ENCODE data around the gene OTOR. TPM values are rescaled to one million over a fixed set of nuclear protein-coding genes. Genes with fewer than 3 reads are reported as not detected.

The OTOR gene
- total and polyA plus RNA-seq, 2 of the 13 experiments (the other 11 are each of a cell fraction or from before 2014, with no cell fraction given): not detected

DNA sequence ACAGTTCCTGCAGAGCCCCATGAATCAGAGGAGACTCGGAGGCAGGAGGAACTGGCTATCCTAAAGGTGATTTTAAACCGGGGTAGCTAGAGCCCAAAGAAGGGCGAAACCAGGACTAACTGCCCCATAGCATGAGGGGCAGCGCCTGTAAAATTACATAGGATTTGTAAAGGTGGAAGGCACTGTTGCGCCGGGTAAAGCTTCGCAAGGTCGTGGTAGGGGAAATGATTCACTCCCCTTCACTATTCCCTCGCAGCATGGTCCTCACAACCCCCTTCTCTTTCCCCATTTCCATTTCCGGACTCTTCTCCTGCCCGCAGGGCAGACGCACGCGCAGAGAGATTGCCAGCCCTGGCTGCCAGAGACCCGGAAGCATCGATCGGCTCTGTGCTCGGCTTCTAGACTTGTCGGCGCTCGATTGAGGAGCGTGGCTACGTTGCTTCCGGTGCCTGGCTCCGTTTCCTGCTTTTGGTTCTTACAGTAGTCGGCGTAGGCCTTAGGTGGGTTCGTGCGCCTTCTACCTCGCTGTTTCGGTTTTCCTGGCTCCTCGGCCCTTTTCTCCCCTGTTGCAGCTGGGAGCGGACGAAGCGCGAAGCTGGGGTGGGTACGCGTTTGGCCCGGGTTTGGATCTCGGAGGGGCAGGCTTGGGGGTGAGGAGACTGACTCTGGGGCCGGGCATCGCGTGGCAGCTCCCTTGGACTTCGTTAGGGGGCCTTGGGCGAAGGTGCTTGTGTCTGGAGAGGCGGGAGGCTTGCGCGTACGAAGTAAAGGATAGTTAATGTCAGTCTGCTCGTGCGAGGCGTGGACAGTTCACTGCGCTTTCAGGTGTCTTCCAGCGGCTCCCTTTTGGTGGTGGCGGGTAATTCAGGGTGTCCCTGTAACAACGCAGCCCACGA lies 18.3 kb upstream of the OTOR start, which contains the start of gene SNRPB2 (continued):
- TF ChIP-seq ZNF296 (CRISPR knock-in tag; conservative IDR thresholded peaks at IDR 0.05): no peak; the same call in 1 of the 2 replicates
- peak; percentile 77; the same call in 1 of the 2 replicates for TF ChIP-seq ZNF24 (IDR thresholded peaks at IDR 0.05)
- peak; percentile 99 for TF ChIP-seq POLR2AphosphoS5 (IDR thresholded peaks at IDR 0.05; ENCODE audit: low read depth, low read length)
- TF ChIP-seq CREM (IDR thresholded peaks at IDR 0.05): peak; percentile 100
- peak; percentile 94 for TF ChIP-seq CREM (CRISPR knock-in tag; IDR thresholded peaks at IDR 0.05)
- no peak; the same call in 1 of the 2 replicates for TF ChIP-seq JDP2 (CRISPR knock-in tag; IDR thresholded peaks at IDR 0.05; ENCODE audit: borderline replicate concordance)
- peak; percentile 94; the same call in 1 of the 2 replicates for TF ChIP-seq ZNF558 (CRISPR knock-in tag; IDR thresholded peaks at IDR 0.05; ENCODE audit: borderline replicate concordance)
- TF ChIP-seq HHEX (CRISPR knock-in tag; IDR thresholded peaks at IDR 0.05): peak; percentile 60
- TF ChIP-seq DNMT1 (CRISPR knock-in tag; IDR thresholded peaks at IDR 0.05): peak; percentile 93
- peak; percentile 98 for TF ChIP-seq HOXA3 (CRISPR knock-in tag; IDR thresholded peaks at IDR 0.05)
- peak; percentile 90 for TF ChIP-seq MIER2 (CRISPR knock-in tag; IDR thresholded peaks at IDR 0.05)
- TF ChIP-seq ZSCAN30 (CRISPR knock-in tag; IDR thresholded peaks at IDR 0.05): peak; percentile 94; the same call in 1 of the 2 replicates
- TF ChIP-seq ELF1 (CRISPR knock-in tag; IDR thresholded peaks at IDR 0.05): peak; percentile 100
- TF ChIP-seq HNRNPLL (IDR thresholded peaks at IDR 0.05; ENCODE audit: low read depth, low read length, poor library complexity, severe bottlenecking): peak; percentile 94
- peak; percentile 98 for TF ChIP-seq ZNF543 (CRISPR knock-in tag; IDR thresholded peaks at IDR 0.05)
- peak; percentile 38; the same call in 1 of the 2 replicates for TF ChIP-seq GPN1 (CRISPR knock-in tag; IDR thresholded peaks at IDR 0.05; ENCODE audit: borderline replicate concordance)
- TF ChIP-seq SIX1 (CRISPR knock-in tag; IDR thresholded peaks at IDR 0.05; ENCODE audit: borderline replicate concordance): peak; percentile 63; the same call in 1 of the 2 replicates
- TF ChIP-seq BORCS8-MEF2B (CRISPR knock-in tag; IDR thresholded peaks at IDR 0.05): peak; percentile 98
- no peak; the same call in 1 of the 2 replicates for TF ChIP-seq MTA3 (CRISPR knock-in tag; IDR thresholded peaks at IDR 0.05)
- TF ChIP-seq, protein P1, sequence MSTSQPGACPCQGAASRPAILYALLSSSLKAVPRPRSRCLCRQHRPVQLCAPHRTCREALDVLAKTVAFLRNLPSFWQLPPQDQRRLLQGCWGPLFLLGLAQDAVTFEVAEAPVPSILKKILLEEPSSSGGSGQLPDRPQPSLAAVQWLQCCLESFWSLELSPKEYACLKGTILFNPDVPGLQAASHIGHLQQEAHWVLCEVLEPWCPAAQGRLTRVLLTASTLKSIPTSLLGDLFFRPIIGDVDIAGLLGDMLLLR (CRISPR knock-in tag; IDR thresholded peaks at IDR 0.05): peak; percentile 93
- TF ChIP-seq, protein P2, sequence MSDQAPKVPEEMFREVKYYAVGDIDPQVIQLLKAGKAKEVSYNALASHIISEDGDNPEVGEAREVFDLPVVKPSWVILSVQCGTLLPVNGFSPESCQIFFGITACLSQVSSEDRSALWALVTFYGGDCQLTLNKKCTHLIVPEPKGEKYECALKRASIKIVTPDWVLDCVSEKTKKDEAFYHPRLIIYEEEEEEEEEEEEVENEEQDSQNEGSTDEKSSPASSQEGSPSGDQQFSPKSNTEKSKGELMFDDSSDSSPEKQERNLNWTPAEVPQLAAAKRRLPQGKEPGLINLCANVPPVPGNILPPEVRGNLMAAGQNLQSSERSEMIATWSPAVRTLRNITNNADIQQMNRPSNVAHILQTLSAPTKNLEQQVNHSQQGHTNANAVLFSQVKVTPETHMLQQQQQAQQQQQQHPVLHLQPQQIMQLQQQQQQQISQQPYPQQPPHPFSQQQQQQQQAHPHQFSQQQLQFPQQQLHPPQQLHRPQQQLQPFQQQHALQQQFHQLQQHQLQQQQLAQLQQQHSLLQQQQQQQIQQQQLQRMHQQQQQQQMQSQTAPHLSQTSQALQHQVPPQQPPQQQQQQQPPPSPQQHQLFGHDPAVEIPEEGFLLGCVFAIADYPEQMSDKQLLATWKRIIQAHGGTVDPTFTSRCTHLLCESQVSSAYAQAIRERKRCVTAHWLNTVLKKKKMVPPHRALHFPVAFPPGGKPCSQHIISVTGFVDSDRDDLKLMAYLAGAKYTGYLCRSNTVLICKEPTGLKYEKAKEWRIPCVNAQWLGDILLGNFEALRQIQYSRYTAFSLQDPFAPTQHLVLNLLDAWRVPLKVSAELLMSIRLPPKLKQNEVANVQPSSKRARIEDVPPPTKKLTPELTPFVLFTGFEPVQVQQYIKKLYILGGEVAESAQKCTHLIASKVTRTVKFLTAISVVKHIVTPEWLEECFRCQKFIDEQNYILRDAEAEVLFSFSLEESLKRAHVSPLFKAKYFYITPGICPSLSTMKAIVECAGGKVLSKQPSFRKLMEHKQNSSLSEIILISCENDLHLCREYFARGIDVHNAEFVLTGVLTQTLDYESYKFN (CRISPR knock-in tag; conservative IDR thresholded peaks at IDR 0.05): peak; percentile 68
- TF ChIP-seq CSRNP1 (CRISPR knock-in tag; IDR thresholded peaks at IDR 0.05): peak; percentile 68
- TF ChIP-seq ZNF772 (CRISPR knock-in tag; IDR thresholded peaks at IDR 0.05): peak; percentile 98
- peak; percentile 57 for TF ChIP-seq GTF2F1 (IDR thresholded peaks at IDR 0.05; ENCODE audit: low read length)

Measured in HepG2 (cell line).